GM21576 (cell line): ENCODE measurements around the gene SPATS2.

Experiments
- ATAC-seq: cut with Tn5 transposase; IDR thresholded peaks from one replicate; pipeline ENCODE4 v1.9.1; 2021; ENCODE audit warnings: mild to moderate bottlenecking, moderate library complexity; ENCODE audit not compliant: unreplicated experiment

Gene SPATS2

GRCh38 chr12:49538510-49539403 is 171.5 kb downstream of the SPATS2 start, which contains the start of gene KCNH3:
KCNH3 (plus strand) TSS chr12:49539030; CDS start chr12:49539417, 387 bp downstream.
- ATAC-seq, result no peak

DNA sequence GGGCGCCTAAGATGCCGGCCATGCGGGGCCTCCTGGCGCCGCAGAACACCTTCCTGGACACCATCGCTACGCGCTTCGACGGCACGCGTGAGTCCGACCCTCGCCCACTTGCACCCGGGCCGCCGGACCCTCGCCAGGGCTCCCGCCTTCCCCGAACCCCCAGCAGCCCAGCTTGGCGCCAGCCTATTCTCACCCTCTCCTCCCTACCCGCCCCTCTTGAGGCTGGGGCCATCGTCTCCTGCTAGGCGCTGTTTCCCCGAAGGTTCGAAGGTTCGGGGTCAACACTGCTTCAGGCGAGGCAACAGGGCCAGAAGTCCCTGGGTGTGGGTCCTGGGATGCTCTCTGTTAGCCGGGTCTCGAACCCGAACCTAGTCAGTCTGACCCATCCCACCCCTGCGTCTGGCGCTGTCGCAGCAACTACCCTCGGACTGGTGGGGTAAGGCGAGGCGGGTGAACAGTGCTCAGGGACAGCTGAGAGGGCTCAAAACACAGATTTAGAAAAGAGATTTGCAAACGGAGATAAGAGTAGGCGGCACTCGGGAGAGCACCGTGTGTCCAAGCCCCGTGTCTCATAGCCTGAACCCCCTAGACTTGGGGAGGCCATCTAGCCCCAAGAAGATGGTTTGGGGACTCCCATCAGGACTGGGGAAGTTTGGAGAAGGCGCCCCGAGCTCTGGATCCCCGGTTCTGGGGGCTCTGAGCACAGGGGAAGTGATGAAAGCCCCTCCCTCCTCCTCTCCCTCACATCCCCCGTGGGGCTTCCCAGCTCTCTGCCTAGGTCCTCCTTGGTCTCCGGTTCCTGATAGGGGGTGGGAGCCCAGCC is 172.4 kb downstream of the SPATS2 start:
- ATAC-seq, result no peak

DNA sequence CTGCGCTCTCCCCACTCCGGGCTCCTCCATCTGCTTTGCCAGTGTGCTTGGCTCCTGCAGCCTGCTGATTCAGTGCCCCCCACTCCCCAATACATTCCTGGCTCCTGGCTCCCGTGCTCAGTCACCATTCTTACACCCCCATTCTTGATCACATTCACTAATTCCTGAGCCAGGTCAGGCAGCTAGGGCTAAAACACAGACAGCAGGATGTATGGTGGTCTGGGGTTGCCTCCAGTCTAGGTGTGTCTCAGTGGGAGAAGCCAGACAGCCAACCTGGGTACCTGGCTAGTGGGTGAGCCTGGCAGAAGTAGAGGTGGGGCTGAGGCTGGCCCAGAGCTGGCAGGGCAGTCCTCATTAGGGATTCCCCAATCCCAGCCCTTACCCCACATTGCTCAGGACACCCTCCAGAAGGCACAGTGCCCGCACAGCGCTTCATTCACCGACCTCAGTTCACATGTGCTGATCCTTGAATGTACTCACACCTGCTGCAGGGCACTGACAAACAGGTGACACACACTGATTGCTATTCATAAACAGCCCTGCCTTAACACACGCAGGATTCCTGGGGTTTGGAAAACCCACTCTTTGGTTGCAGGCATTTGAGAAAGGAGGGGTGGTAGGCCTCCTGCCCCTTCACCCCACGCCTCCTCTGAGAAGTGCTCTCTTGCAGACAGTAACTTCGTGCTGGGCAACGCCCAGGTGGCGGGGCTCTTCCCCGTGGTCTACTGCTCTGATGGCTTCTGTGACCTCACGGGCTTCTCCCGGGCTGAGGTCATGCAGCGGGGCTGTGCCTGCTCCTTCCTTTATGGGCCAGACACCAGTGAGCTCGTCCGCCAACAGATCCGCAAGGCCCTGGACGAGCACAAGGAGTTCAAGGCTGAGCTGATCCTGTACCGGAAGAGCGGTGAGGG is 173.2 kb downstream of the SPATS2 start:
- ATAC-seq, result no peak

GRCh38 chr12:49541140-49541861 is 174.0 kb downstream of the SPATS2 start:
- no peak for ATAC-seq

DNA sequence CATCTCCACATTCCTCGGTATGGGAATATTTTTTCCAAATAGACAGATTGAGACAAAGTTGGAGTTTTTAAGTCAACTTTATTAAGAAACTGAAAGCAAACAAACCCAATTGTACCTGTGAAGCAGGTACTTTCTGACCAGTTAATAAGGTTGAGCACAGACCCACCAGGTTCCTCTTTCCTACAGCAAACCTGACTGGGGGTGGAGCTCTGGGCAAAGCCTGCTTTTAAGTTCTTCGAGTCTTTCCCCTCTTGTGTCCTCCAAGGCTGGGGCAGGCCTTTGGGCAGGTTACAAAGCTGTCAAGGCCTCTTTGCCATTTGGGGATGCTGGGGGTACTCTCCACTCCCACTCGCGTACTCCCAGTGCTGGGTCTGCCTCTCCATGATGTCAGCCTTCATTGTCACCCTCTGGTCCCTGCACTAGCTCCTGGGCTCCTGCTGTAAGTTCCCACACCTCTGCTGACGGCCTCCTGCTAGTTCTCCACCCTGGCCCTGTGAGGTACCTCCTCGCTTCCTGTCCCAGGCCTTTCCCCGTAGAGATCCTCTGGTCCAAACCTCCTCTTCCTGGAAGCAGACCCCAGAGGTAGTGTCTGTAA is 174.7 kb downstream of the SPATS2 start:
- no peak for ATAC-seq

DNA sequence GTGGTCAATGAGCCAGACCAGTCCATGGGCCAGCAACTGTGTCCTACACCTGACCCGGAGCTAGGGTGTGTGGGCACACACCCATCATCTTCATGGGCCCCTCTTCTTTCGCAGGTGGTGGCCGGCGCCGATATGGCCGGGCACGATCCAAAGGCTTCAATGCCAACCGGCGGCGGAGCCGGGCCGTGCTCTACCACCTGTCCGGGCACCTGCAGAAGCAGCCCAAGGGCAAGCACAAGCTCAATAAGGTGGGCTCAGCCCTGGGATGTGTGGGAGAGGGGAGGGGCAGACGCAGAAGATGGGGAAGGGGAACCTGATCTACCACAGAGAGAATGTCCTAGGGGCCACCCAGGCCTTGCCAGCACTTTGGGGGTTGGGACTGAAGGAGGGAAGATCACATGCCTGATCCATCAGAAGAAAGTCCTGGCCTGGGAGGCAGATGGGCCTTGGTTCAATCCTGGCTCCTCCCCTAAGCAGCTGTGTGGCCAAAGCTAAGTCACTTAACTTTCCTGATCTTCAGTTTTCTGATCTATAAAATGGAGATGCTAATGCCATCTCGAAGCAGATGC is 175.4 kb downstream of the SPATS2 start:
- no peak for ATAC-seq

- no peak for ATAC-seq
Observed at GRCh38 chr12:49543221-49543913, 176.1 kb downstream of the SPATS2 start.

DNA sequence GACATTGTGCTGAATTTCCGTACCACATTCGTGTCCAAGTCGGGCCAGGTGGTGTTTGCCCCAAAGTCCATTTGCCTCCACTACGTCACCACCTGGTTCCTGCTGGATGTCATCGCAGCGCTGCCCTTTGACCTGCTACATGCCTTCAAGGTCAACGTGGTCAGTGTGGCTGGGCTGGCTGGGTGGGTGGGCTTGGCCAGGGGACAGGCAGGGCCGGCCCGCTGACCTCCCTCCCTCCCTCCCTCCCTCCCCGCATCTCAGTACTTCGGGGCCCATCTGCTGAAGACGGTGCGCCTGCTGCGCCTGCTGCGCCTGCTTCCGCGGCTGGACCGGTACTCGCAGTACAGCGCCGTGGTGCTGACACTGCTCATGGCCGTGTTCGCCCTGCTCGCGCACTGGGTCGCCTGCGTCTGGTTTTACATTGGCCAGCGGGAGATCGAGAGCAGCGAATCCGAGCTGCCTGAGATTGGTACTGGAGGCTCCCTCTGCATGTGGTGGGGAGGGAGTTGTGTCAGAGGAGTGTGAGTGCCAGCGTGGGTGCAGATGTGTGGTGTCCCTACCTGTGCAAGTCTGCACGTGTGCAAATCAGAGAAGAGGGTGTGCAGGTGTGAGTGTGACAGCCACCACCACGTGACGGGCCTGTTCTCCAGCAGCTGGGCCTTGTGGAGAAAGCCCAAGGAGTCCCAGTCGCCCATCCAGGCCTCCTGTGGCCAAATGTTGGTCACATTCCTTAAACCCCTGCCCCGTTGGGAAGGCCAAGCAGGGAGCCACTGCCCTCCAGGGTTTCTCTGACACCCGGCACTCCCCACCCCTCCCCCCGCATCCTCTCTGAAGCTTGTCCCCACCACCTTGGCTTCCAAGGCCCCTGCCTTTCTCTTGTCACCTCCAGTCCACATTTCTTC is 176.9 kb downstream of the SPATS2 start:
- ATAC-seq, result no peak

- no peak for ATAC-seq
Observed at GRCh38 chr12:49545815-49546214, 178.6 kb downstream of the SPATS2 start.

GRCh38 chr12:49546481-49546880 is 179.2 kb downstream of the SPATS2 start:
- no peak for ATAC-seq

GRCh38 chr12:49547090-49547690 is 179.9 kb downstream of the SPATS2 start:
- ATAC-seq, result no peak

- ATAC-seq, result no peak
Observed at GRCh38 chr12:49548481-49548821, 181.2 kb downstream of the SPATS2 start.

DNA sequence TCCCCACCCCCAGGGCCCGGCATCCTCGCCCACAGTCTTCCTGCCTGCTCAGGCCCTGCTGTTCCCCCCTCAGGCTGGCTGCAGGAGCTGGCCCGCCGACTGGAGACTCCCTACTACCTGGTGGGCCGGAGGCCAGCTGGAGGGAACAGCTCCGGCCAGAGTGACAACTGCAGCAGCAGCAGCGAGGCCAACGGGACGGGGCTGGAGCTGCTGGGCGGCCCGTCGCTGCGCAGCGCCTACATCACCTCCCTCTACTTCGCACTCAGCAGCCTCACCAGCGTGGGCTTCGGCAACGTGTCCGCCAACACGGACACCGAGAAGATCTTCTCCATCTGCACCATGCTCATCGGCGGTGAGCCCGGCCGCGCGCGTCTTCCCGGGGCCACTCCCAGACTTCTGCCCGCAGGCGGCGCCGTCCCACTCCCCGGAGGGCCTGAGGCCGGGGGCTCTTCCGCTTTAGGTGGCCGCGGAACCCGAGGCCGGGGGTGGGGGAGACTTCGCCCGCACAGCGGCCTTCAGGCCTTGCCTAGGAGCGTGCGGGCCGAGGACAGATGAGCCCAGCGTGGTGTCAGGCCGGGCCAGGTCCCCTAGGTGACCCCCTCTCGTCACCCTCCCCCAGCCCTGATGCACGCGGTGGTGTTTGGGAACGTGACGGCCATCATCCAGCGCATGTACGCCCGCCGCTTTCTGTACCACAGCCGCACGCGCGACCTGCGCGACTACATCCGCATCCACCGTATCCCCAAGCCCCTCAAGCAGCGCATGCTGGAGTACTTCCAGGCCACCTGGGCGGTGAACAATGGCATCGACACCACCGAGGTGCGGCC is 181.8 kb downstream of the SPATS2 start:
- no peak for ATAC-seq

DNA sequence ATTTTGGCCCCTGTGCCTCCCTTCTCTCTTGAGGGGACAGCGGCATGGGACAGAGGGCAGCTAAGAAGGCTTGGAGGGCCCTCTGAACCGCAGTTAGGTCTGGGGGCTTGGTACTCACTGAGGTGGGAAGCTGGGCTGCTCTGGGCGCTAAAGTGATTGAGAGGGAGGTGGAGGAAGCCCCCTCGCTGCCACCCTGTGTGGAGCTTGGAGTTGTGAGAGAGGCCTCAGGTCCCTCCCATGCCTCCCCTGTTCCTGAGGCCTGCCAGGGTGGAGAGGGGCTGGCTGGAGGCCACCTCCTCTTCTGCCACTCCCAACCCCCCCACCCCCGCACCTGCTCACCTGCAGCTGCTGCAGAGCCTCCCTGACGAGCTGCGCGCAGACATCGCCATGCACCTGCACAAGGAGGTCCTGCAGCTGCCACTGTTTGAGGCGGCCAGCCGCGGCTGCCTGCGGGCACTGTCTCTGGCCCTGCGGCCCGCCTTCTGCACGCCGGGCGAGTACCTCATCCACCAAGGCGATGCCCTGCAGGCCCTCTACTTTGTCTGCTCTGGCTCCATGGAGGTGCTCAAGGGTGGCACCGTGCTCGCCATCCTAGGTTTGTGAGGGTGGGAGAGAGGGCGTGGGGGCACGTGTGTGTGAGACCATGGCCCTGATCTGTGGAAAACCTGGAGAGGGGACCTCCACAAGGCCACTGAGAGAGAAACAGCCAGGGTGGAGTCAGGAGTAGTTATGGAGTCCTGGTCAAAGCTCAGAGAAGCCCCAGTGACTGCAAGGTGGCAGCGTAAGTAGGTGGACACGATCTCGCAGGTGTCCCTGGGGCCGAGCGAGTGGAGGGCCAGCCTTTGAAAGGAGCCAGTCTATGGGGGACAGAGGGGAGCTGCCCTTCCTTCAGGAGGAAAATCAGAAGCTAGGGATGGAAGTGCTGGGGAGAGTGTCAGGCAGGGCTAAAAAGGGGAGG is 182.8 kb downstream of the SPATS2 start:
- ATAC-seq, result no peak

DNA sequence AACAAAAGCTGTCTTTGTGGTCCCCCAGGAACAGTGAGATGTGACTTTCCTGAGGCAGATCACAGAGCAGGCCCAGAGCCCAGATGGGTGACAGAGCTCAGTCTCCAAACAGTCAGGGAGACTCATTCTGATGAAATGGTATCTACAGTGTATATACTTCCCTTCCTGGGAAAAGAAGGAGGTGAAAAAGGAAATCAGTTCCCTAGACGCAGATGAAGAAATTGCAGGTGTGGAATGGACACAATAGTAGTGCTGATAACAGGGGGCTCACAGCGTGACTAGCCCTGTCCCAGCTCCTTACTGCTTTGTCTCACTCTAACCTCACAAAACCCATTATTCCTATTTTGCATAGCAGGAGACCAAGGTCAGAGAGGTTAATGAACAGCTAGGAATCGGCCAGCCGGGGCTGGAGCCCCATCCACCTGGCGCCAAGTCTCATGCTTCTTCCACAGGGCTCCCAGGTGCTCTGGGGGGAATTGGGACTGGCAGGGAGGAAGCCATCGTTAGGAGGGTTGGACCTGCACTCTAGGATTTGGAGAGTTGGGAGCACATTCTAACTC is 183.5 kb downstream of the SPATS2 start:
- no peak for ATAC-seq
